Peyer's patch (tissue), 4 donors: ENCODE results near the gene CEND1.

Experiments
- POLR2A ChIP-seq, 2 donors: fragments of 450-650 bp; IDR thresholded peaks; one replicate each; pipeline ENCODE4 v1.5.1; 2017; ENCODE audit warnings: antibody characterized with exemption in 2 of 2, mild to moderate bottlenecking in 2 of 2, moderate library complexity in 2 of 2
- TF ChIP-seq, protein P1 (sequence below), 6 experiments: fragments of 450-650 bp in 4 of 6; fragments of 200-600 bp in 2 of 6; sonication (generic) in 1 of 6; IDR thresholded peaks; one replicate each; pipeline ENCODE4 v1.5.1; 2017 to 2019; ENCODE audit warnings: antibody characterized with exemption in 6 of 6, mild to moderate bottlenecking in 3 of 6, moderate library complexity in 1 of 6

DNA sequence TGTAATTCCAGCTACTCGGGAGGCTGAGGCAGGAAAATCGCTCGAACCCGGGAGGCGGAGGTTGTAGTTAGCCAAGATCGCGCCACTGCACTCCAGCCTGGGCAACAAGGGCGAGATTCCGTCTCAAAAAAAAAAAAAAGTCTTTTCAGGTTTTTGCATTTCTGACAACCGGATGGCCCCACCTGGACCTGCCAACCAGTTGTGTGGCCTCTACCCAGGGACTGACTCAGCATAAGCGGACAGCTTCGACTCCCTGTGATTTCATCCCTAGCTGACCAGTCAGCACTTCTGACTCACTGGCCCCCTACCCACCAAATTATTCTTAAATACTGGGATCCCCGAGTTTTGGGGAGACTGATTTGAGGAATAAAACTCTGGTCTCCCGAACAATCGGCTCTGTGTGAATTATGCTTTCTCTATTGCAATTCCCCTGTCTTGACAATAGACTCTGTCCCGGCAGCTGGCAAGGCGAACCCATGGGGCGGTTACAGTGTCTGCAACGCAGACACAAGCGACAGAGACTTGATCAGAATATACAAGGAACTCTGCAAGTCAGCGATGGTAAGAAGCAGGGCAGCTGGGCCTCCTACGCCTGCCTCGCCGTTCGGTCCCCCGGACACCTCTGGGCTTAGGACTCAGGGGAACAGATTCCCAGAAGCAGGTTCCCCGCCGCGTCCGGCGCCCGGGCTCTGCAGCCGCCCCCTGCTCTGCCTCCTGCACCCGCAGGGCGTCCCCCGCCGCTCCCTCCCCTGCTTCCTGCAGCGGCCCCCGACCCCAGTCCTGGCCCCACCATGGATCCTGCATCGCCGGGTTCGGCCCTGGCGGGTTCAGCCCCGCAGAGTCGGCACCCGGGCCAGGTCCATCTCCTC, 43.4 kb downstream of the CEND1 start:
- TF ChIP-seq, protein P1, sequence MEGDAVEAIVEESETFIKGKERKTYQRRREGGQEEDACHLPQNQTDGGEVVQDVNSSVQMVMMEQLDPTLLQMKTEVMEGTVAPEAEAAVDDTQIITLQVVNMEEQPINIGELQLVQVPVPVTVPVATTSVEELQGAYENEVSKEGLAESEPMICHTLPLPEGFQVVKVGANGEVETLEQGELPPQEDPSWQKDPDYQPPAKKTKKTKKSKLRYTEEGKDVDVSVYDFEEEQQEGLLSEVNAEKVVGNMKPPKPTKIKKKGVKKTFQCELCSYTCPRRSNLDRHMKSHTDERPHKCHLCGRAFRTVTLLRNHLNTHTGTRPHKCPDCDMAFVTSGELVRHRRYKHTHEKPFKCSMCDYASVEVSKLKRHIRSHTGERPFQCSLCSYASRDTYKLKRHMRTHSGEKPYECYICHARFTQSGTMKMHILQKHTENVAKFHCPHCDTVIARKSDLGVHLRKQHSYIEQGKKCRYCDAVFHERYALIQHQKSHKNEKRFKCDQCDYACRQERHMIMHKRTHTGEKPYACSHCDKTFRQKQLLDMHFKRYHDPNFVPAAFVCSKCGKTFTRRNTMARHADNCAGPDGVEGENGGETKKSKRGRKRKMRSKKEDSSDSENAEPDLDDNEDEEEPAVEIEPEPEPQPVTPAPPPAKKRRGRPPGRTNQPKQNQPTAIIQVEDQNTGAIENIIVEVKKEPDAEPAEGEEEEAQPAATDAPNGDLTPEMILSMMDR (IDR thresholded peaks at IDR 0.05), result no peak
- TF ChIP-seq POLR2A (IDR thresholded peaks at IDR 0.05), result no peak
